Naive thymus-derived CD4-positive, alpha-beta T cell (primary cell): ENCODE results near the gene KRTAP1-3. TPM values are rescaled to one million over a fixed set of nuclear protein-coding genes. Genes with fewer than 3 reads are reported as not detected.
A peak's percentile ranks its signal among the peaks of the same experiment; 100 is the strongest.
"Not testable (repeated sequence)": the region's sequence is repeated elsewhere in the genome, so short reads cannot be mapped to it uniquely, and the experiment has no call there.

Experiments used
- ATAC-seq: fragments of 150-1000 bp; cut with Tn5 transposase; 2 replicates; pipeline ENCODE4 v1.10.0; 2021; ENCODE audit warnings: mild to moderate bottlenecking, moderate library complexity
- CTCF ChIA-PET: fragments of 350-600 bp; sonication (Branson Sonifier 250); formaldehyde crosslinking; loops from one replicate; lab custom pipeline; 2021; ENCODE audit warnings: antibody characterized with exemption; lab: Charles Lee
- POLR2A ChIA-PET: fragments of 350-600 bp; sonication (Branson Sonifier 250); formaldehyde crosslinking; loops from one replicate; lab custom pipeline; 2021; ENCODE audit warnings: antibody characterized with exemption, inconsistent platforms; lab: Charles Lee
- DNase-seq, 9 donors: peaks; one replicate each; pipeline versions ENCODE4 v3.0.0 to v3.0.0-alpha.2; 2020 to 2022; ENCODE audit warnings: mixed read lengths in 1 of 9
- H3K27ac ChIP-seq: one replicate; pipeline ENCODE4 v1.7.0; 2013; ENCODE audit warnings: mild to moderate bottlenecking, low read depth, low read length, moderate library complexity
- H3K27me3 ChIP-seq, 2 donors: one replicate each; pipeline ENCODE4 v1.7.0; 2013; ENCODE audit warnings: low read length in 2 of 2, mild to moderate bottlenecking in 2 of 2, moderate library complexity in 2 of 2; ENCODE audit not compliant: control insufficient read depth in 2 of 2, insufficient read depth in 2 of 2
- H3K36me3 ChIP-seq, 3 experiments: 1 replicate in 2 of 3; 2 replicates in 1 of 3; pipeline ENCODE4 v1.7.0; 2013; ENCODE audit warnings: low read length in 3 of 3, mild to moderate bottlenecking in 3 of 3, moderate library complexity in 1 of 3; ENCODE audit not compliant: insufficient read depth in 3 of 3, control insufficient read depth in 2 of 3
- H3K4me1 ChIP-seq, 2 donors: one replicate each; pipeline ENCODE4 v1.7.0; 2013; ENCODE audit warnings: low read length in 2 of 2, mild to moderate bottlenecking in 2 of 2, moderate library complexity in 1 of 2; ENCODE audit not compliant: control insufficient read depth in 2 of 2, insufficient read depth in 2 of 2
- H3K4me3 ChIP-seq: 2 replicates; pipeline ENCODE4 v1.7.0; 2013; ENCODE audit warnings: mild to moderate bottlenecking, low read length
- H3K9me3 ChIP-seq, 3 experiments: 1 replicate in 2 of 3; 2 replicates in 1 of 3; pipeline ENCODE4 v1.7.0; 2013; ENCODE audit warnings: low read length in 3 of 3; ENCODE audit not compliant: control insufficient read depth in 2 of 3
- H3K27ac Mint-ChIP-seq, 9 donors: one replicate each; pipeline ENCODE4 v1.8.0; 2020 to 2022; ENCODE audit warnings: mixed read lengths in 9 of 9, mild to moderate bottlenecking in 8 of 9, moderate library complexity in 5 of 9, inconsistent platforms in 2 of 9
- H3K27me3 Mint-ChIP-seq, 5 donors: one replicate each; pipeline ENCODE4 v1.8.0; 2021 to 2022; ENCODE audit warnings: mixed read lengths in 5 of 5, mild to moderate bottlenecking in 1 of 5
- H3K36me3 Mint-ChIP-seq, 5 donors: one replicate each; pipeline ENCODE4 v1.8.0; 2020 to 2022; ENCODE audit warnings: mixed read lengths in 5 of 5, mild to moderate bottlenecking in 3 of 5, inconsistent platforms in 1 of 5
- H3K4me1 Mint-ChIP-seq, 7 donors: one replicate each; pipeline ENCODE4 v1.8.0; 2020 to 2022; ENCODE audit warnings: mixed read lengths in 7 of 7, mild to moderate bottlenecking in 3 of 7, inconsistent platforms in 1 of 7
- H3K4me3 Mint-ChIP-seq, 10 donors: one replicate each; pipeline ENCODE4 v1.8.0; 2020 to 2022; ENCODE audit warnings: mild to moderate bottlenecking in 10 of 10, mixed read lengths in 10 of 10, moderate library complexity in 6 of 10, inconsistent platforms in 2 of 10
- H3K9me3 Mint-ChIP-seq, 11 donors: one replicate each; pipeline ENCODE4 v1.8.0; 2020 to 2022; ENCODE audit warnings: mixed read lengths in 11 of 11, mild to moderate bottlenecking in 4 of 11, inconsistent platforms in 1 of 11, moderate library complexity in 1 of 11
- intact Hi-C, 2 donors: fragments of 100-400 bp; cut with micrococcal nuclease; formaldehyde crosslinking; loops; one replicate each; pipeline ENCODE4 v1.15.1; 2023
- polyA plus RNA-seq, 2 donors: library from polyadenylated mRNA; unstranded; fragments of 300-500 nt; fragmentation: Illumina TruSeq; gene quantifications; one replicate each; pipeline ENCODE4 v1.2.3, GENCODE V29; 2021
- total RNA-seq, 6 experiments: library from RNA in 5 of 6; stranded (reverse) in 5 of 6; gene quantifications; 1 replicate in 5 of 6; 2 replicates in 1 of 6; pipeline ENCODE4 v1.2.3 and lab custom pipeline; 2021 to 2026

KRTAP1-3 gene
- total RNA-seq, result not detected
- polyA plus RNA-seq, result not detected
- total RNA-seq (lab: John Stamatoyannopoulos, UW), result not detected

GRCh38 chr17:41034346-41034935 lies at the start of gene KRTAP1-3:
KRTAP1-3 (minus strand) TSS chr17:41034874; CDS start chr17:41034821, 53 bp downstream.
- ATAC-seq, H3K36me3 ChIP-seq, H3K36me3 Mint-ChIP-seq, H3K9me3 Mint-ChIP-seq, H3K4me3 Mint-ChIP-seq, POLR2A ChIA-PET, H3K9me3 ChIP-seq, CTCF ChIA-PET, H3K27ac ChIP-seq, intact Hi-C loops, DNase-seq, H3K27me3 ChIP-seq, H3K27ac Mint-ChIP-seq, H3K4me1 Mint-ChIP-seq, H3K4me1 ChIP-seq, H3K4me3 ChIP-seq: not testable (repeated sequence)
- H3K27me3 Mint-ChIP-seq, result peaks cover 7 to 18% (median 17%) of the 10 kb centered on the region in 5 donors

GRCh38 chr17:41084100-41084856 lies 49.6 kb upstream of the KRTAP1-3 start, which contains the start of gene KRTAP4-7:
KRTAP4-7 (plus strand) TSS chr17:41084150; CDS start chr17:41084207, 57 bp downstream.
- H3K4me3 ChIP-seq, H3K9me3 Mint-ChIP-seq, H3K4me1 Mint-ChIP-seq, H3K27ac Mint-ChIP-seq, POLR2A ChIA-PET, H3K4me3 Mint-ChIP-seq, H3K27me3 Mint-ChIP-seq, H3K27me3 ChIP-seq, DNase-seq, H3K4me1 ChIP-seq, H3K36me3 Mint-ChIP-seq, intact Hi-C loops, H3K27ac ChIP-seq, ATAC-seq, CTCF ChIA-PET, H3K9me3 ChIP-seq, H3K36me3 ChIP-seq: not testable (repeated sequence)

- H3K9me3 Mint-ChIP-seq, intact Hi-C loops, H3K27me3 Mint-ChIP-seq, H3K9me3 ChIP-seq, H3K4me3 Mint-ChIP-seq, POLR2A ChIA-PET, H3K36me3 Mint-ChIP-seq, DNase-seq, H3K27me3 ChIP-seq, H3K4me1 ChIP-seq, ATAC-seq, H3K27ac Mint-ChIP-seq, H3K4me1 Mint-ChIP-seq, CTCF ChIA-PET, H3K36me3 ChIP-seq, H3K27ac ChIP-seq, H3K4me3 ChIP-seq: not testable (repeated sequence)
Observed at GRCh38 chr17:41083427-41083826, 48.8 kb upstream of the KRTAP1-3 start.

- peaks cover 0 to 2% (median 0%) of the 10 kb centered on the region in 11 donors for H3K9me3 Mint-ChIP-seq
- no peak overlapping the region for H3K4me3 ChIP-seq
- no peak overlapping the region for H3K27ac ChIP-seq
- POLR2A ChIA-PET, result no interaction called here
- H3K4me1 ChIP-seq, result no peaks in the 10 kb centered on the region
- H3K36me3 Mint-ChIP-seq, result no peaks in the 10 kb centered on the region
- peaks cover 0 to 10% (median 2%) of the 10 kb centered on the region in 5 donors for H3K27me3 Mint-ChIP-seq
- DNase-seq, result no peak
- peaks cover 0 to 2% (median 0%) of the 10 kb centered on the region in 7 donors for H3K4me1 Mint-ChIP-seq
- no peak overlapping the region for H3K4me3 Mint-ChIP-seq
- H3K27ac Mint-ChIP-seq, result no peak overlapping the region
- no peaks in the 10 kb centered on the region for H3K9me3 ChIP-seq
- H3K36me3 ChIP-seq, result no peaks in the 10 kb centered on the region
- intact Hi-C loops, result no loop called here
- no peak for ATAC-seq
- CTCF ChIA-PET, result no interaction called here
- no peaks in the 10 kb centered on the region for H3K27me3 ChIP-seq
Observed at GRCh38 chr17:41082626-41083025, 48.0 kb upstream of the KRTAP1-3 start.

- intact Hi-C loops, result no loop called here
- Mint-ChIP-seq H3K36me3 (peaks cover 0 to 3% (median 0%) of the 10 kb centered on the region in 5 donors), H3K4me3 (no peak overlapping the region), H3K27ac (peak overlapping the region in 1 of 9 donors; percentile 59), H3K4me1 (peaks cover 0 to 16% (median 0%) of the 10 kb centered on the region in 7 donors), H3K27me3 (peaks cover 19 to 27% (median 22%) of the 10 kb centered on the region in 5 donors), H3K9me3 (peaks cover 0 to 3% (median 0%) of the 10 kb centered on the region in 11 donors)
- ATAC-seq (no peak), DNase-seq (no peak)
- CTCF ChIA-PET, result no interaction called here
- no peak overlapping the region for H3K27ac ChIP-seq
- H3K9me3 ChIP-seq, result no peaks in the 10 kb centered on the region
- H3K4me3 ChIP-seq, result no peak overlapping the region
- peaks cover 0 to 5% of the 10 kb centered on the region in 2 donors for H3K27me3 ChIP-seq
- H3K36me3 ChIP-seq, result no peaks in the 10 kb centered on the region
- H3K4me1 ChIP-seq, result no peaks in the 10 kb centered on the region
- POLR2A ChIA-PET, result no interaction called here
Observed at GRCh38 chr17:41076788-41077187, 42.1 kb upstream of the KRTAP1-3 start.

- intact Hi-C loops, result no loop called here
- H3K4me3 Mint-ChIP-seq, result no peak overlapping the region
- H3K4me1 ChIP-seq, result no peaks in the 10 kb centered on the region
- no peak overlapping the region for H3K27ac Mint-ChIP-seq
- peaks cover 0 to 3% (median 0%) of the 10 kb centered on the region in 11 donors for H3K9me3 Mint-ChIP-seq
- H3K27me3 ChIP-seq, result peaks cover 0 to 5% of the 10 kb centered on the region in 2 donors
- no peak for ATAC-seq
- ChIA-PET POLR2A (no interaction called here), CTCF (interaction anchor here (0.6 kb wide), 1 partner anchor 741 kb away, joined by 3 read pairs; no protein-coding TSS in a partner anchor)
- peaks cover 19 to 27% (median 22%) of the 10 kb centered on the region in 5 donors for H3K27me3 Mint-ChIP-seq
- no peaks in the 10 kb centered on the region for H3K9me3 ChIP-seq
- H3K4me1 Mint-ChIP-seq, result peaks cover 0 to 16% (median 0%) of the 10 kb centered on the region in 7 donors
- H3K36me3 Mint-ChIP-seq, result peaks cover 0 to 3% (median 0%) of the 10 kb centered on the region in 5 donors
- H3K36me3 ChIP-seq, result no peaks in the 10 kb centered on the region
- no peak for DNase-seq
- H3K4me3 ChIP-seq, result no peak overlapping the region
- no peak overlapping the region for H3K27ac ChIP-seq
Observed at GRCh38 chr17:41073676-41074075, 39.0 kb upstream of the KRTAP1-3 start.
